ENCODE data around the gene QRFP.
"Not testable (repeated sequence)": the region's sequence is repeated elsewhere in the genome, so short reads cannot be mapped to it uniquely, and the experiment has no call there.

QRFP gene

DNA sequence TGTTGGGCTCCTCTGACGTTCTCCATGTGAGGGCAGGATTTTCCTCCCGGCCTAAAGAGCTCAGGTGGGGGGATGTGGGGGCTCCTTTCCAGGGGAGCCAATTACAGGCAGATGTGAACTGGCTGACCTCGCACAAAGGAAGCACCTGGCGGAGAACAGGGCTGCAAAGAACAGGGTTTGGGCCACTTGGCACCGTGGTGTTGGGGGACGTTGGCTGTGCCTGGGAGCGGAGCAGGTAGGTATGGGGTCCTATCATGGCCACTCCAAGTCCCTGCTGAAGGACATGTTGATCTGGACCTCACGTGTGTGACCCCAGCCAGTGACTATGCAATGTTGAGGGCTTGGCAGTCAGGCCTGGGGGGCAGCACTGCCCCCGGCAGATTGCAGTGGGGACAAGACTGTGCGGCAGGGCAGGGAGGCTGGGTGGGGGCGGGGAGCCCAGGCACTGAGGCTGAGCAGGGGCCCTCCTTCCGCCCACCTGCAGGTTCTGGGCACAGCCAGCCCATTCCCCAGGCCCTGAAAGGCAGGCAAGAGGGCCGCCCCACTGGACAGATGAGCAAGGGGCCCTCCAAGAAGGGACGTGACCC lies 23.0 kb upstream of the QRFP start:
- DNase-seq, result no peak

DNA sequence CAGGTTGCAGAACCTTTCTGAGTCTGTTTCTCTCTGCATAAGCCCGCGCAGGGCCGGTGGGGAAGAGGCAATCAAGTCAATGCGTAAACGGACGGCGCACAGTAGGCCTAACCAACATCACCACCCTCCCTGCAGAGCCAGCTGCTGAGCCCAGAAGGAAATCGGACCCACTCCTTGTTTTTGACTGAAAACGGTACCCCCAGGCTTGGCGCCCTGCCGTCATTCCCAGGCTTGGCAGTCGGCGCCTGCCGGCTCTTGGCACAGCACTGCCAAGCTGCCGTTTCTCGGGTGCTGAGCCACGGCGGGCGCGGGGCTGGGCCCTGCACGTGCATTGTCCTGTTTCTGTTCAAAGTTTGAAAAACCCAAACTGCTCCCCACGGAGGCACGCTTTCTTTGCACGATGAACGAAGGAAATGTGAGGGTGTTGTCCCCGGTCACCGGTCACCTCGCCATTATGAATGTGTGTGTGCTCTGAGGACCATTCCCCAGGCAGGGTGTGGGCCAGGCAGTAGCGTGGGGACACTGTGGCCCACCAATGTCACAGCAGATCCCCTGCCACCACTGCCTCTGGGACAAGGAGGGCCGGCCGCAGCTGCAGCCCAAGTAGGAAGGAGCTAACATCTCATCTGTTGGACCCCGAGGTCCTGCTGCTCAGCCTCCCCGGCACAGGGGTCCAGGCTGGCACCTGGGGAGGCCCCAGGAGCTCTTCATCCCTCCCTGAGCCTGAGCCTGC lies 22.4 kb upstream of the QRFP start:
- no peak for DNase-seq

DNA sequence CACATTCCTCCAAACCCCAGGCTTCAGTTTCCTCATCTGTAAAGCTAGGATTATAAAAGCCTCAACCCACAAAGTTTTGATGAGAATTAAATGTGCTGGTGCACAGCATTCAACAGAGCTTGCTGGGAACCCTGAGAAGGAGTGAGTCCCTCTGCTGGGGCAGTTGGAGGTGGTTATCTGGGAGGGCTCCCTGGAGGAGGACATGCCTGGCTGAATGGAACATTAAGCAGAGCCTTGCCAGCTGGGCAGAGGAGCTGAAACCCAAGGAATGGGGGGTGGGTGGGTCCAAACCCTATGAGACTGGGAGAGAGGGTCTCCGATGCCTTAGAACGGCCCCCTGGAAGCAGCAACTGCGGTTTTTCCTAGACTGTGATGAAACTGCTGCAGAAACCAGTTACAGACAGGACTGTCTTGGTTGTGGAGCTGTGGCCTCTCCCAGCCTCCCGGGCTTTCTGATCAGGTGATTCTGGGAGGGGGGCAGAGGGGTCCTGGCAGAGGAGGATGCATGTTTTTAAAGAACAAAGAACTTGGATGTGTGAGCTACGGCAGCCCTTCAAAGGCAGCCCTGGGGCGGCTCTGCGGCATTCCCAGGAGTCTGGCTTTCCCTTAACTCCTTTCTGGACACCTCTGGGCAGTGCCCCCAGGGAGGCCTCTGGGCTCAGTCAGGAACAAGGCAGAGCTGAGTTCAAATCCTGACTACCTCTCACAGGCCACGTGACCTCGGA lies 21.7 kb upstream of the QRFP start:
- no peak for DNase-seq

DNA sequence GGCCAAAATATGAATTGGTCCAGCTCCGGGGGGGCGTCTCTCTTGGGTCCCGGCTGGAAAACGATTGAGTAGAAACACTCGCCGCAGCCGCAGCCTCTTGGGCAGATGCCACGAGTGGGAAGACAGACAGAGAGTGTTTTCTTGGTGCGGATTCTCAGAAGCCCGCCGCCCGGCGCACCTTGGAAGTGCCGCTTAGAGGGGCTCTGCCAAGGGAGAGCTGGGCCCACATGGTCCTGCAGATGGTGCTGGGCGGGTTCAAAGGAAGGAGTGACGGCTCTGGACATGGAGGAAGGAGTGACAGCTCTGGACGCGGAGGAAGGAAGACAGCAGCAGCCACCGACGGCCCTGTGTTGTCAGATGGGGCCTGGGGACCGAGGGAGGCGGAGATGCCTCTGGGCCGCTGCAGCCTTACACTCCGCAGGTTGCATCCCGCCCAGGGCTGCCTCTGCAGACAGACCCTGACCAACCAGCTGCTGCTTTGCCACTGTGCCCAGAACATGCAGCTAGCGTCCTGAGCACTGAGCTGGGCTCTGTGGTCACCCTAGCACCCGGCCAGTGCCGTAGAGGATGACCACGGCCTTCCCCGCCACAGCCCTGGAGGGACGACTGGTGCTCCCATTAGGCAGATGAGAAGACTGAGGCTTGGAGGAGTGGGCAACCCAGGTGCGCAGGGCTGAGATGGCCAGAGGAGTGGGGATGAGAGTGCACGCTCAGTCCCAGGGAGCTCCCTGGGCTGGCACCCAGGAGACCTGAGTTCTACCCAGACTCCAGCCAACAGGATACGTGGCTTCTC lies 20.8 kb upstream of the QRFP start:
- no peak for DNase-seq

DNA sequence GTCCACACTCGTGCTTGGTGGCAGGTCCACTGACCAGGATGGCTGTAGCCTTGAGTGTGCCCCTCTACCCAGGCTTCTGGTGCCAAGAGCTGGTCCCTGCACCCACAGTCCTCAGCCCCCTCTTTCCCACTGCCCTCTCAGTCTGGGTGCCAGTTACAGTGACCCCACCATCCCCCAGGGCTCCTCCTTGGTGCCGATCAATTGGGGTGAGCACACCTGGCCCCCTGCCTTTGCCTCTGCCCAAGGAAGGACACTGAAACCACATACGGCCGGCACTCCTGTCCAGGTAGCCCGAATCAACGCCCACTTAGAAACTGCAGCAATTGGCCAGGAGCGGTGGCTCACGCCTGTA lies 18.5 kb upstream of the QRFP start:
- no peak for DNase-seq

DNA sequence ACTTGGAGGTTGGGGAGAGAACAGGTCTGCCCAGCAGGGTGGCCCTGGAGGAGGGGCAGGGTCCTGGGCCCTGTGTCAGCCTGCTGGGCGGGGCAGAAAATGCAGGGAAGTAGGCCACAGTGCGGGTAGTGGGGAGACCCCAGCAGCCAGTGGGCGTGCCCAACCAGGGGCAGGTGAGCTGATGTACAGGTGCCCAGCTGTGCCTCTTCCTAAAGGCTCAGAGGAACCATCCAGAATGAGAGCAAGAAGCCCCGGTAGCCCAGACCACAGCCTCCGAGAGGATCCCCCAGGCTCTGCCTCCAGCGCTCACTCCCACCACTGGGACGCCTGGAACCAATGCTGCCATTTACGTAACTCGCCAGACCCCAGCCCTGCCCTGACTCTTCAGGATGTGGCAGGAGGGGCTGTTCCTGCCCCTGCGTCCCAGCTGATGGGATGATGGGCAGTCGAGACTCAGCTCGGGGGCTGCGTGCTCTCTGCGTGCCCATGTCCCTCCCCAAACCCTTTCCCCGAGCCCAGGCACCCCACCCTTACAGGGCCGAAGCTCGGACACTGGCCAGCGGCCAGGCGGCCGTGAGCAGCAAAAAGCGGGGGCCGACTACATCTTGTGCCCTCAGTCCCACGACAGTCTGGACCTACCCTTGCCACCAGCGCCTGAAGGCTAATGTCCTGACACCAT lies 17.9 kb upstream of the QRFP start:
- no peak for DNase-seq

DNA sequence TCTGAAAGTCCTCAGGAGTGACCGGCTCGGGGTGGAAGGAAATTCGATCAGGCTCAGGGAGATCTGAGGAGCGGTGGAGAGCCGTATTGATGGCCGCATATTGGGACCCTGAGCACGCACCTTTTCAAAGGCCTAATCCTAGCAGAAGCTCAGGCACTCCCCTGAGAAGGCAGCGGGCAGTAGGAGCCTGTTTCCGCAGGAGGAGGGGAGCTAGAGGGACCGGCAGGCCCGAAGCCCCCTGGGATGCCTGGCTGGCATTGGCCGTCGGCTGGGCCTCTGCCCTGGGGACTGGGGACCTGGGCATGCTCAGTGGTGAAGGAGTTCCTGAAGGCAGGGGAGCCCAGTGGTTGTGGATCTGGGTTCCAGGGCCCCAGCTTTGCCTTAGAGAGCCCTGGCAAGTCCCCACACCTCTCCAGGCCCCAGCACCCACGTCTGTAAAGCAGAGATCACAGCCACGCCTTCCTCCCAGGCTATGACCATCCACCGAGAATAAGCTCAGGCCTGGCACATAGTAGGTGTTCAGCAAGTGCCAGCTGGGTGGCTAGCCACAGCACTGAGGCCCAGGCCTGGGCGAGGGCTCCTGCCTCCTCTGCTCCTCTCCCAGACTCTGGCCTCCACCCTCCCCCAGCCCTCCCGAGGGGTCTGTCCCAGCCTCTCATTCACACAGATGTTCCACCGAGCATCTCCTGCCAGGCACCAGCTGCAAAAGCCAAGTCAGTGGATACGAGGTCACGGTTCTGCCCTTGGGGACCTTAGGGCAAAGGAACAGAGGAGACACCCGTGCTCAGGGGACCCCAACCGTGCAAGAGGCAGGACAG lies 17.2 kb upstream of the QRFP start:
- no peak for DNase-seq

DNA sequence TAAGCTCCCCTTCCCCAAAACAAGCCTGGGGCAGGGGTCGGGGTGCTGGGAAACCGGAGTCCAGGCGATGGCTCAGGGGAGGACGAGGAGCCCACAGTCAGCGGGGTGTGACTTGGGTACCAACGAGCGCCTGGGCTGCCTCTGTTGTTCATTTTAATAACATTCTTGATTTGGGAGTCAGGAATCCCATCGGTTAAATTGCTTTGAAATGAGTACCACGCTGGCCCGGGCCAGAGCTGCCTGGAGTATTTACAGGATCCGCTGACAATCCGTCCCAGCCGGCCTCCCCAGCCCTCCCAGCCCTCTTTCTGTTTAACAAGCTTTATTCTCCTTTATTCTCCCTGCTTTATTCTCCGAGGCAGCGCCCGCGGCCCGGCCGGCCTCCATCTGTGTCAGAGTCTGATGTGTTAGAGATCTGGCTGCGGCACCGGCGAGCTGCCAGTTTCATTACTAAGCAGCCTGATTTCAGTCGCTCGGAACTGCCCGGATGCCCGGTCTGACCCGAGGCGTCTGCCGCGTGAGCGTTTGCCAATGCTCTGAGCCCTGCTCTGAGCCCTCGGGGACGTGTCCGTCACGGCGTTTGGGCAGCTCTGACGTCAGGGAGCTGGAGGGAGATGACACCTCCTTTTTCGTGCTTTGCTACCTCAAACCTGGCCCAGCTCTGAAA lies 16.5 kb upstream of the QRFP start:
- no peak for DNase-seq

DNA sequence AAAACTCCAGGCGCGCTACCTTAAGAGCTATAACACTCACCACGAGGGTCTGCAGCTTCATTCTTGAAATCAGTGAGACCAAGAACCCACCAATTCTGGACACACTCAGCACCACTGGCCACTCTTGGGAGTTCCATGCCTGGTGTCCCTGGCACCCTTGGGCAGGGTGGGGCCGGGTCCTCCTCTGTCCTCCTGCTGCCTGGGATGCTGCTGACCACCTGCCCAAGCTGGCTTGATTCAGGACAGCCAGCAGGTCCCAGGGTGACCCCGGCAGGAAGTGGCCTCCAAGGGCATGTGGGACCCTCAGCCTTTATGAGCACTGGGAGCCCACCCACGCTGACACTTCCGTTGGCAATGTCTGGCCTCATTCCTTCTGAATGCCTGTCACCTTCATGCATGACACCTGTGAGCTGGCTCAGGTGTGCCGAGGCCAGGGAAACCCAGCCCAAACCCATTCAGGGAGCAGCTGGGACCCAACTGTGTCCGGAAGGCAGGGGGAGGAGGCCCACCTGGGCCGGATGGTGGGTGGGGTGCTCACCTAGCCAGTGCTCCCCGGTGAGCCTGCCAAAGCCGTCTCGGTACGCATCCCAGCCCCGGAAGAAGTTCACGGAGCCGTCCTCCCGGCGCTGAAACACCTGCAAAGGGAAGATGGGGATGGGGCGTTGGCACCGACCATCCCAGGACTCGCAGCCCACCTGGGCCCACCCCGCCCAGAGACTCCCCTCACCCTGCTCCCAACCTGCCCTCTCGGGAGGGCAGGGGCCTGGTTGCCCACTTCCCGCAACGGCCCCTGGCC lies 14.8 kb upstream of the QRFP start:
- no peak for DNase-seq

DNA sequence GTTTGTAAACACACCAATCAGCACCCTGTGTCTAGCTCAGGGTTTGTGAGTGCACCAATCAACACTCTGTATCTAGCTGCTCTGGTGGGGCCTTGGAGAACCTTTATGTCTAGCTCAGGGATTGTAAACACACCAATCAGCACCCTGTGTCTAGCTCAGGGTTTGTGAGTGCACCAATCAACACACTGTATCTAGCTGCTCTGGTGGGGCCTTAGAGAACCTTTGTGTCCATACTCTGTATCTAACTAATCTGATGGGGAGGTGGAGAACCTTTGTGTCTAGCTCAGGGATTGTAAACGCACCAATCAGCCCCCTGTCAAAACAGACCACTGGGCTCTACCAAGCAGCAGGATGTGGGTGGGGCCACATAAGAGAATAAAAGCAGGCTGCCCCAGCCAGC lies 14.1 kb upstream of the QRFP start:
- not testable (repeated sequence) for DNase-seq

DNA sequence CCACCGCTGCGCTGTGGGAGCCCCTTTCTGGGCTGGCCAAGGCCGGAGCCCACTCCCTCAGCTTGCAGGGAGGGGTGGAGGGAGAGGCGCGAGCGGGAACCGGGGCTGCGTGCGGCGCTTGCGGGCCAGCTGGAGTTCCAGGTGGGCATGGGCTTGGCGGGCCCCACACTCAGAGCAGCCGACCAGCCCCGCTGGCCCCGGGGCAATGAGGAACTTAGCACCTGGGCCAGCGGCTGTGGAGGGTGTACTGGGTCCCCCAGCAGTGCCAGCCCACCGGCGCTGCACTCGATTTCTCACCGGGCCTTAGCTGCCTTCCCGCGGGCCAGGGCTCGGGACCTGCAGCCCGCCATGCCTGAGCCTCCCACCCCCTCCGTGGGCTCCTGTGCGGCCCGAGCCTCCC lies 13.4 kb upstream of the QRFP start:
- DNase-seq, result not testable (repeated sequence)

DNA sequence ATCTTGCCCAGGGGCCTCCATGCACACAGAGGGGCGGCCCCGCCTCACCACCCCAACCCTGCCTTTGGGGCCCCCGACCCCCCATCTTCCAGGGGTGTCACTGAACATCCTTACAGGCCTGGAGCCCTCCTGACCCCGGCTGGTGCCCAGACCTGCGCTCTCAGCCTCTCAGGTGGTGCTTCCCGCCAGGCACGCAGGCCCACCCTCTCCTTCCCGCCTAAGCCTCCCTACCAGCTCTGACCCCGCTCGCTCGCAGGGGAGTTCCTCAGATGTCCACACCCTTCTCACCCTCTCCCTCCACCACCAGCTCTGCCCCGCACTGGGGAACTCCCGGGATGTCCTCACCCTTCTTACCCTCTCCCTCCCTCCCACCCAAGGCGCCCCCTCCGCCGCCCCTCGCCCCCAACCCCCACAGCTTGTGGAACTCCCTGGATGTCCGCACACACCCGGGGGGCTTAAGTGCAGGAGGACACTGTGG lies 12.3 kb upstream of the QRFP start:
- DNase-seq, result no peak

DNA sequence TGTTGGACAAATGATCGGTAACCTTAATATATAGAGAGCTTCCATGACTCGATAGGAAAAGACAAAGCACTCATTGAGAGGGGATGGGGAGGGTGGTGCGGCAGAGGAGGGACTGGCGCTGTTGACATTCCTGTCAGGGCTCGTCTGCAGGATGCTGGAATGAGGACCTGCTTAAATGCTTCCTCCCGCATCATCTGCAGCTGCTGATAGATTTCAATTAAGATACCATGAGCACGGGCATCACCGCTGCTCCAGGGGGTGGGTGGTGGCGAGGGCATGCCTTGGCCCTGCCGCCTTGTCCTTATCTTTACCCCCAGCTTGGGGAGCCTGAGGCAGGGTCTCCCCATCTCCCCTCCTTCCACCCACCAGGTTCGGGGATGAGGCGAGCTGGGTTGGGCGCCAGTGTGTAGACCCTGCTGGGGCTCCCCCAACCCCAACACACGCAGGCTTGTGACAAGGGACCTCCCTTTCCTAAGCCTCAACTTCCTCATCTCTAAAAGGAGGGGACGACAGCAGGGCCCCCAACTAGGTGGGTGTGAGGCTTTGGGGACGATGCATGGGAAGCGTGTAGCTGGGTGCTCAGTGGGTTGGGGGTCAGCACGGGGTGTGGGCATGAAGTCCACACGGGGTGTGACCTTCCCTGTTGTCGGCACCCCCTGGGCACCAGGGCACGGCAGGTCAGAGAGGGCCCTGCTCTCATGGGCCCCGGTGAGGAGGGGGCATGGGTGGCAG lies 11.7 kb upstream of the QRFP start:
- no peak for DNase-seq

DNA sequence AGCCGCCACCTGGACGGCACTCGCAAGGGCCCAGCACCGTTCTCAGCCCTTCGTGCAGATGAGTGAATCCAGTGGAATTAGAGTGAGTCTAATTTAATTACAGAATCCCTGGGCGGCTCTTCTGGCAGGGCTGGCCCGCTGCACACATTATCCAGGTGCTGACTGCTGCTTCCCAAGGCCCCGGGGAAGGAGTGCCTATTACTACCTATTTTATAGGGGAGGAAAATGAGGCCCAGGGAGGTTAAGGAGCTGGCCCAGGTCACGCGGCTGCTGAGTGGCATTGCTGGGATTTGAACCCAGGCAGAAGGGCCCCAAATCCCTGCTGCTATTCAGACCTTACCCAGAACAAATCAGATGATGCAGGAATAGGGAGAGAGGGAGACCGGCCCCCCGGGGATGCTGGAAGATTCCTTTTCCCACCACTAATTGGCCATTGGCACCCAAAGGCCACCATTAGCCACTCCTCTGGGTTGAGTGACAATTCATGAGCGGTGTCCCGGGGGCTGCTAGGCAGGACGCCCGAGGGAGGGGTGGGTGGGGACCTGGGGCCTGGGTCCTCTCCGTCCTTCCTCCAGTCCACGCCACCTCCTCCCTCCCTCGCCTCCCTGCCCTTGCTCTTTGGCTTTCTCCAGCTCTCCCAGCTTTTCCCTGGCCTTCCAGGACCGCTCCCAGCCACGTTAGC lies 10.3 kb upstream of the QRFP start:
- DNase-seq, result no peak

DNA sequence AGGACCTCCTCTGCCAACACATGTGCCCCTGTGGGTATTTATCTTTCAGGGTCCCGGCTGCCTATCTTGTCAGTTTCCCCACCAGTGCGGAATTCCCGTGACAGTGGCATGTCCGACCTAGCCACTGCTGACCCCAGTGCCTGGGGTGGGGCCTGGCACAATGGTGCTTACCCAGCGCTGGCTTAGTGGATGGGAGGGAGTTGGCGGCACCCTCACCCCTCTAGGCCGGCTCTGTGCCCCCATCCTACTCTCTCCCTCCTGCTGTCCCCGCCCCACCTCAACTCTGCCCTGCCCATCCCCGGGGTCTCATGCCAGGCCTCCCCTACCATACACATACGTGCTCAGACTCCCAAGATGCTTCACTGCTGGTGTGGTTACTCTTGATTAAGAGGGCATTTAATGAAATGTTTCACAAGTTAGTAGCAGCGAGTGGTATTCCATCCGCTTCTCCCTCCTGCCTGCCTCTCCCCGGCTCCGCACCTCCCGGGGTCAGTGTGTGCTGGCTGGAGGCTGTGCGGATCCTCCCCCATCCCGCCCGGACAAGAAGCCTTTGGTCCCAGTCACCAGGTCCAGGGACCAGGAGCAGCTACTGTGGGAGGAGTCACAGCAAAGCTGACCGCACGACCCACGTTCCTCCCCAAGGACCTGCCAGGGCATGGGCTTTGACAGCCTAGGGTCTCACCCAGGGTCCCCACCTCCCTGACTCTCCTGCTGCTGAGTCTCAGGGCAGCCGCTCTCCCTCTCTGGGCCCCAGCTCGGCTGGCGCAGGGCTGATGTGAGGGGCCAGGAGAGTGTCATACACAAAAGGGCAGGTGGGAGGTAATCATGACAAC lies 9.5 kb upstream of the QRFP start:
- no peak for DNase-seq

DNA sequence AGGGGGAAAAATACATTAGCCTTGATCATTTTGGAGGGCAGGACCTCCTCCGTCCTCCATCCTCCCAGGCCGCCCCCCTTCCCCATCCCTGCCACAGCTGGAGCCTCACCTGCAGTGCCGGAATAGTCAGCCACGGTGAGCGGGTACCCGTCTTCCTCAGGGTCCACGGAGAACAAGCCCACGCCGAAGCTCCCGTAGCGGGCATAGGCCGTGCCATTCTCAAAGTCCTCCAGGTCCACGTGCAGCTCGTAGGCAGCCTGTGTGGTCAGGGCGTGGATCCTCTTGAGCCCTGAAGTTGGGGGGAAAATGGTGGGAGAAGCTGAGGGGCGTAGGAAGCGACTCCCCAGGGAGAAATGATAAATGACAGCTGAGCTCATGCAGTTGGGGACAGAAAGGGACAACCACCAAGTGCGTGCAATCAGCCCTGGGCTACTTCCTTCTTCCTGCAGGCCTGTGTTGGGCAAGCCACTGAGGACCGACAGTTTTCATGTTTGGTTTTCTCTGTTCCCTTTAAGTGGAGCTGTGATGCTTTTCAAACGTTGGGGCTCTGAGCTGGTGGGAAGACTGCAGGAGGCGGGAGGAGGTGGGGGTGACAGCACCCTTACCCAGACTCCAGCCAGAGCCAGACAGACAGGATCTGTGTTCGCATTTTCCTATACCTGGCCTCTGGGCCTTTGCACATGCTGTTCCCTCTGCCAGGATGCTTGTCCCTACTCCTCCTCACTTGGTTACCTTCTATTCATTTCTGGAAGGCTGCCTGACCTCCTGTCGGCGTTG lies 8.7 kb upstream of the QRFP start:
- DNase-seq, result no peak

Measured in NCI-H1092 (cell line).